Smooth muscle cell (in vitro differentiated cells): Measurements from ENCODE around the gene SLC9A8. TPM values are rescaled to one million over a fixed set of nuclear protein-coding genes. Genes with fewer than 3 reads are reported as not detected.

ENCODE experiments used
- DNase-seq: peaks from one replicate; lab custom pipeline; 2025; ENCODE audit not compliant: unreplicated experiment; lab: John Stamatoyannopoulos, UW
- H2AFZ ChIP-seq: fragments of 200-600 bp; sonication (generic); 2 replicates; pipeline ENCODE4 v1.6.0; 2016; ENCODE audit warnings: antibody characterized with exemption, low read depth, mild to moderate bottlenecking
- H3F3A ChIP-seq: fragments of 200-600 bp; sonication (generic); 2 replicates; pipeline ENCODE4 v1.6.0; 2017; ENCODE audit warnings: antibody characterized with exemption, low read depth
- H3K27ac ChIP-seq: fragments of 200-600 bp; sonication (generic); 2 replicates; pipeline ENCODE4 v1.5.1; 2016; ENCODE audit warnings: low read depth, mild to moderate bottlenecking
- H3K27me3 ChIP-seq: fragments of 200-600 bp; sonication (generic); 2 replicates; pipeline ENCODE4 v1.6.1; 2016; ENCODE audit warnings: low read depth, mild to moderate bottlenecking
- H3K36me3 ChIP-seq: fragments of 200-600 bp; sonication (generic); 2 replicates; pipeline ENCODE4 v1.5.1; 2016; ENCODE audit warnings: low read depth
- H3K4me1 ChIP-seq: fragments of 200-600 bp; sonication (generic); 2 replicates; pipeline ENCODE4 v1.5.1; 2016; ENCODE audit warnings: low read depth
- H3K4me2 ChIP-seq: fragments of 200-600 bp; sonication (generic); 2 replicates; pipeline ENCODE4 v1.6.0; 2016; ENCODE audit warnings: mild to moderate bottlenecking
- H3K4me3 ChIP-seq: fragments of 200-600 bp; sonication (generic); 2 replicates; pipeline ENCODE4 v1.5.1; 2016; ENCODE audit warnings: mild to moderate bottlenecking
- H3K79me2 ChIP-seq: fragments of 200-600 bp; sonication (generic); 2 replicates; pipeline ENCODE4 v1.6.0; 2016; ENCODE audit warnings: low read depth, mild to moderate bottlenecking
- H3K9ac ChIP-seq: fragments of 200-600 bp; sonication (generic); 2 replicates; pipeline ENCODE4 v1.6.0; 2016; ENCODE audit warnings: low read depth
- H3K9me3 ChIP-seq: fragments of 200-600 bp; sonication (generic); replicated peaks from 2 replicates; pipeline ENCODE4 v1.5.1; 2016; ENCODE audit warnings: low read depth
- H4K20me1 ChIP-seq: fragments of 200-600 bp; sonication (generic); 2 replicates; pipeline ENCODE4 v1.6.0; 2016; ENCODE audit warnings: low read depth
- CTCF ChIP-seq: fragments of 200-600 bp; sonication (generic); IDR thresholded peaks from 2 replicates; pipeline ENCODE4 v1.5.1; 2017; ENCODE audit warnings: borderline replicate concordance, mild to moderate bottlenecking, antibody characterized with exemption; ENCODE audit not compliant: insufficient read depth, poor library complexity, severe bottlenecking
- WGBS: methylation state at CpG from one replicate; pipeline ENCODE4 v1.1.7; 2016; ENCODE audit warnings: low lambda C conversion rate; 5-methylcytosine and 5-hydroxymethylcytosine counted together
- polyA plus RNA-seq: library from polyadenylated mRNA; unstranded; fragments of >200 nt; fragmentation: Nextera tagmentation; extraction: Ambion mirVana; gene quantifications from 2 replicates; pipeline ENCODE4 v1.2.1, GENCODE V29; 2016
- total RNA-seq: library from RNA; depleted of rRNA; stranded (reverse); fragments of >200 nt; gene quantifications from 2 replicates; pipeline ENCODE4 v1.2.3, GENCODE V29; 2014

SLC9A8 gene
- total and polyA plus RNA-seq, 2 experiments from 2014 or later = 2.2 to 4.5 TPM

GRCh38 chr20:49811825-49812506 lies 662 bp upstream of the SLC9A8 start:
- H3K79me2 ChIP-seq = no peaks in the 10 kb centered on the region
- 14% methylated on average over 11 of the region's 11 CpGs for WGBS
- no peak for DNase-seq
- no peaks in the 10 kb centered on the region for H3K9me3 ChIP-seq
- peak overlapping the region; percentile 86 for H3K4me3 ChIP-seq
- H3K27me3 ChIP-seq = no peaks in the 10 kb centered on the region
- no peaks in the 10 kb centered on the region for H4K20me1 ChIP-seq
- peaks cover 8% of the 10 kb centered on the region for H3K4me1 ChIP-seq
- peak overlapping the region; percentile 98 for H3K9ac ChIP-seq
- H3F3A ChIP-seq = no peaks in the 10 kb centered on the region
- no peak for TF ChIP-seq CTCF
- no peaks in the 10 kb centered on the region for H3K36me3 ChIP-seq
- H2AFZ ChIP-seq = peak overlapping the region; percentile 43
- H3K27ac ChIP-seq = peak overlapping the region; percentile 99
- H3K4me2 ChIP-seq = peak overlapping the region; percentile 100

GRCh38 chr20:49813305-49813974 lies 812 bp downstream of the SLC9A8 start:
- Histone ChIP-seq H3K27ac (peak overlapping the region; percentile 99), H3K27me3 (no peaks in the 10 kb centered on the region), H3K36me3 (no peaks in the 10 kb centered on the region), H3K9ac (peak overlapping the region; percentile 98), H3K79me2 (no peaks in the 10 kb centered on the region), H3K4me1 (peaks cover 8% of the 10 kb centered on the region), H3K4me3 (peak overlapping the region; percentile 86), H3F3A (no peaks in the 10 kb centered on the region), H4K20me1 (no peaks in the 10 kb centered on the region), H3K4me2 (peak overlapping the region; percentile 100), H2AFZ (peak overlapping the region; percentile 43), H3K9me3 (no peaks in the 10 kb centered on the region)
- no peak for TF ChIP-seq CTCF
- 25% methylated on average over 11 of the region's 11 CpGs for WGBS
- DNase-seq = no peak

GRCh38 chr20:49814057-49814694 lies 1.5 kb downstream of the SLC9A8 start:
- Histone ChIP-seq H3K27ac (no peak overlapping the region), H3F3A (no peaks in the 10 kb centered on the region), H3K9ac (no peak overlapping the region), H3K79me2 (no peaks in the 10 kb centered on the region), H3K36me3 (peaks cover 1% of the 10 kb centered on the region), H3K27me3 (no peaks in the 10 kb centered on the region), H3K4me2 (peak overlapping the region; percentile 100), H3K4me3 (no peak overlapping the region), H2AFZ (no peak overlapping the region), H4K20me1 (no peaks in the 10 kb centered on the region), H3K9me3 (no peaks in the 10 kb centered on the region), H3K4me1 (peaks cover 8% of the 10 kb centered on the region)
- 90% methylated on average over 5 of the region's 5 CpGs for WGBS
- no peak for TF ChIP-seq CTCF
- DNase-seq = no peak
